Progenitor cell of endocrine pancreas (in vitro differentiated cells): ENCODE measurements around the gene RAB35. TPM values are rescaled to one million over a fixed set of nuclear protein-coding genes. Genes with fewer than 3 reads are reported as not detected.

Experiments
- DNase-seq: peaks from one replicate; pipeline ENCODE4 v3.0.0; 2021; ENCODE audit warnings: low spot score; ENCODE audit not compliant: unreplicated experiment
- H3K27ac Mint-ChIP-seq: 2 replicates; pipeline ENCODE4 v1.8.0; 2021; ENCODE audit warnings: mild to moderate bottlenecking, moderate library complexity, mixed read lengths
- H3K27me3 Mint-ChIP-seq: 2 replicates; pipeline ENCODE4 v1.8.0; 2021; ENCODE audit warnings: mixed read lengths
- H3K36me3 Mint-ChIP-seq: 2 replicates; pipeline ENCODE4 v1.8.0; 2022; ENCODE audit warnings: mixed read lengths; ENCODE audit not compliant: insufficient read depth
- H3K4me1 Mint-ChIP-seq: 2 replicates; pipeline ENCODE4 v1.8.0; 2021; ENCODE audit warnings: low read depth, mixed read lengths
- H3K4me3 Mint-ChIP-seq: 2 replicates; pipeline ENCODE4 v1.8.0; 2021; ENCODE audit warnings: low read depth, mild to moderate bottlenecking, moderate library complexity, mixed read lengths
- H3K9me3 Mint-ChIP-seq: 2 replicates; pipeline ENCODE4 v1.8.0; 2021; ENCODE audit warnings: low read depth, mixed read lengths
- total RNA-seq: library from RNA; stranded (reverse); gene quantifications from 2 replicates; pipeline ENCODE4 v1.2.1, GENCODE V29; 2021
- TF ChIP-seq, protein P1 (sequence below): fragments of 200-600 bp; sonication (generic); IDR thresholded peaks from one replicate; pipeline ENCODE4 v1.5.0; 2021; ENCODE audit warnings: antibody characterized with exemption, mild to moderate bottlenecking; ENCODE audit not compliant: unreplicated experiment

Gene RAB35
- total RNA-seq, 1 donor from 2014 or later = 36.7 TPM

GRCh38 chr12:120134307-120134980 is 17.9 kb upstream of the RAB35 start:
- no peaks in the 10 kb centered on the region for H3K9me3 Mint-ChIP-seq
- no peaks in the 10 kb centered on the region for H3K27me3 Mint-ChIP-seq
- peaks cover 11% of the 10 kb centered on the region for H3K36me3 Mint-ChIP-seq
- no peak for DNase-seq
- H3K4me3 Mint-ChIP-seq = no peak overlapping the region
- no peaks in the 10 kb centered on the region for H3K4me1 Mint-ChIP-seq
- H3K27ac Mint-ChIP-seq = no peak overlapping the region
- TF ChIP-seq, protein P1, sequence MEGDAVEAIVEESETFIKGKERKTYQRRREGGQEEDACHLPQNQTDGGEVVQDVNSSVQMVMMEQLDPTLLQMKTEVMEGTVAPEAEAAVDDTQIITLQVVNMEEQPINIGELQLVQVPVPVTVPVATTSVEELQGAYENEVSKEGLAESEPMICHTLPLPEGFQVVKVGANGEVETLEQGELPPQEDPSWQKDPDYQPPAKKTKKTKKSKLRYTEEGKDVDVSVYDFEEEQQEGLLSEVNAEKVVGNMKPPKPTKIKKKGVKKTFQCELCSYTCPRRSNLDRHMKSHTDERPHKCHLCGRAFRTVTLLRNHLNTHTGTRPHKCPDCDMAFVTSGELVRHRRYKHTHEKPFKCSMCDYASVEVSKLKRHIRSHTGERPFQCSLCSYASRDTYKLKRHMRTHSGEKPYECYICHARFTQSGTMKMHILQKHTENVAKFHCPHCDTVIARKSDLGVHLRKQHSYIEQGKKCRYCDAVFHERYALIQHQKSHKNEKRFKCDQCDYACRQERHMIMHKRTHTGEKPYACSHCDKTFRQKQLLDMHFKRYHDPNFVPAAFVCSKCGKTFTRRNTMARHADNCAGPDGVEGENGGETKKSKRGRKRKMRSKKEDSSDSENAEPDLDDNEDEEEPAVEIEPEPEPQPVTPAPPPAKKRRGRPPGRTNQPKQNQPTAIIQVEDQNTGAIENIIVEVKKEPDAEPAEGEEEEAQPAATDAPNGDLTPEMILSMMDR = no peak

DNA sequence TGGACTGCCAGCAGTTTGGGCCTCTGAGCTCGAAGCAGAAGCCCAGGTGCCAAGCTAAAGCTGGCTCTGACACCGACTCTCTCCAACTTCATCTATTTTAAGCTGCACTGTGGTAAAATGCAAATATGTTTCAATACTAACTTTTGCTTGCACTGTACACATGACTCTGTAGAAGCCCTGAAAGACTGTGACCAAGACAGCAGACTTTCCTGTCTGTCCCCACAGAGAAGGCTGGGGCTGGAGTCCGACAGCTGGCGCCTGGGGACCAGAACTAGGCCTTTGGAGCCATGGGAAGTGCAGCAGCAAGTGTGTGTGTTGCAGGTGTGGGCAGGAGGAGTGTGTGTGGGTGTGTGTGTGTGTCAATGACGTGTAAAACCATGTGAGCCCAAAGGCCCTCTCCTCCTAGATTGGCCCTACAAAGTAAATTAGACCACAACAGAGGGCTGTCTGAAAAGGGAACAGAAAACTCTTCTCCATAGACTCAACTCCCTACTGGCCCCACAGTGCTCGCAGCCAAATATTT is 16.4 kb upstream of the RAB35 start:
- TF ChIP-seq, protein P1 = no peak
- no peak for DNase-seq

DNA sequence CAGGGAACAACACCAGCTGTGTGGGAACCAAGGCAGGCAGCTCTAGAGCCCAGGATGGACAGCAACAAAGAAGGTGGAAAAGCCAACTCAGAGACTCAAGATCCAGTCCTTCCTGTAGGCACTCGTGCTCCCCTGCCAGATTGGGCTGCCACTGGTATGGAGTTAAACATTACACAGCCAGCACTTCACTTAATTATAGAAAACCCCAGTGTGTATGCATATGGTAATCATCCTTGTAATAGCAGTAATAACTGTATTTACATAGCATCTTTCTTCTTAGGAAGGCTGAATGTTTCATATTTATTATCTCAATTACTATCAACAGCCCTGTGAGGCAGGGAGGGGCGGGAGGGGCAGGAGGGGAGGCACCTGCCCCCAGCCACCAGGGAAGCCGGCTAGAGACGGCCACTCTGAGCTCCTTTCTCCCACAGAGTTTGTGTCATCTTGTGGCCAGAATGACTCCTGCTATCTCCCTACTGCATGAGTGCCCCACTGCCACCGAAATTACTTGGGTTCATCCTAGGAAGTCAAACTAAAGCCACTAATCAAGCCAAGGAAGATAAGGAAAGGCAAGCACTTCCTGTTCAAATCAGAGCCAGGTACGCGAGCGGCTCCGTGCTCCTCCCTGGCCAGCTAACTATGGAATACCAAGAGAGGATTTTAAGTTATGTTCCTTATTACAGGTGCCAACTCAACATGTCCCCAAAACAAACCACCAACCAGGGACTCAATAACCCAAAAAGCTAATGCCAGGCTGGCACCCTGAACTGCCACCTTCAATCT is 15.7 kb upstream of the RAB35 start:
- Mint-ChIP-seq H3K4me3 (no peak overlapping the region), H3K27me3 (no peaks in the 10 kb centered on the region), H3K36me3 (peaks cover 16% of the 10 kb centered on the region), H3K4me1 (no peaks in the 10 kb centered on the region), H3K9me3 (no peaks in the 10 kb centered on the region), H3K27ac (no peak overlapping the region)
- TF ChIP-seq, protein P1 = no peak
- no peak for DNase-seq

More for the DNA sequence above, 16.4 kb upstream of the RAB35 start:
- Mint-ChIP-seq H3K9me3 (no peaks in the 10 kb centered on the region), H3K27ac (no peak overlapping the region), H3K27me3 (no peaks in the 10 kb centered on the region), H3K4me1 (no peaks in the 10 kb centered on the region), H3K36me3 (peaks cover 12% of the 10 kb centered on the region), H3K4me3 (no peak overlapping the region)

DNA sequence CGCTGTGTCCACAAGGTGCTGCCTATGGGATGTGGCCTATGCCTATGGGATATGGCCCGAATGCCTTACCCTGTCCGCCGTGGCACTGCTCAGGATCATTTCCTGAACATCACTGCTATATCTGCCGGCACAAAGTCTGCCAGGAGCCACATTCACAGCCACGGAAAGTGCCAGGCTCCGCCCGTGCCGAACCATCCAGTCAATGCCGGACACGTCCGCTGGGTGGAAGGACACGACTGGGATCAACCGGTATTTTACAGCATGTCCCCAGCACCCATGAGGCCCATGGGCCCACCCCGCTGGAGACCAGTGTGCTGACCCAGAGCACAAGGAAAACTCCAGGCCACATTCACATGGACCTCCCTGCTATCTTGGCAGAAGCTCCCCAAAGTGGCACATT is 14.6 kb upstream of the RAB35 start:
- Mint-ChIP-seq H3K9me3 (no peaks in the 10 kb centered on the region), H3K4me1 (no peaks in the 10 kb centered on the region), H3K27ac (no peak overlapping the region), H3K4me3 (no peak overlapping the region), H3K36me3 (peaks cover 19% of the 10 kb centered on the region), H3K27me3 (no peaks in the 10 kb centered on the region)
- no peak for DNase-seq
- TF ChIP-seq, protein P1 = no peak

DNA sequence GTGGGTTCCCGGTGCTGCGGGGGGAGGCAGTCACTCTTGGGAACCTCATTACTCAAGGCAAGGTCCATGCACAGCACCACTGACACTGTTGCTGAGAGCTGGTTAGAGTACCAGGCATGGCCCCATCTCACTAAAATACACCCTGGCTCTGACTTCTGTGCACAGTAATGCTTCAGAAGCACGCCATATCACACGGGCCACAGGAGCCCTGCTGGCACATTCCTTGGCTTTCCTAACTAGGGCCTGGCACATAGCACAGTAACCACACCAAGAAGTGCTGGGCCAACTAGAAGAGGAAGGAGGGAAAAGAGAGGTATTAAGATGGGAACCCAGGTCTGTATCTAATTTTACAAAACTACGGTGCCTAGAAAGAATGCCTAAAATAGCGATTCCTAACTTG is 13.5 kb upstream of the RAB35 start:
- H3K27me3 Mint-ChIP-seq = no peaks in the 10 kb centered on the region
- TF ChIP-seq, protein P1 = no peak
- peaks cover 19% of the 10 kb centered on the region for H3K36me3 Mint-ChIP-seq

More for the DNA sequence above, 13.5 kb upstream of the RAB35 start:
- H3K4me1 Mint-ChIP-seq = no peaks in the 10 kb centered on the region
- H3K4me3 Mint-ChIP-seq = no peak overlapping the region
- no peak overlapping the region for H3K27ac Mint-ChIP-seq
- DNase-seq = no peak
- no peaks in the 10 kb centered on the region for H3K9me3 Mint-ChIP-seq
